ENCODE results near the gene WDR27.

DNA sequence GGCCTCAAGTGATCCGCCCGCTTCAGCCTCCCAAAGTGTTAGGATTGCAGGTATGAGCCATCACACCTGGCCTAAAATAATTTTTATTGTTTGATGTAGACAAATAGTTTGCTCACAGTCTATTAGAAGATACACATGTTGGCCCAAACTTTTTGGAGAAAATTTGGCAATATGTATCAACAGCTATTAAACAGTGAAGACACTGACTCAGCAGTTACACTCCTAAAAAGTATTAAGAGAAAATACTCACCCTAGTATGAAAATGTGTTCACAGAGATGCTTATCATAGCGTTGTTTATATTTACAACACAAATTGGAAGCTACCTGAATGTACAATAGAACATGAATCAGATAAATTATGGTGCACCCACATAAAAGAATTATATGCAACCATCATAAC lies 173.1 kb downstream of the WDR27 start:
- TF ChIP-seq PATZ1 (CRISPR knock-in tag; IDR thresholded peaks at IDR 0.05; ENCODE audit: borderline replicate concordance) = no peak
- no peak for TF ChIP-seq ARNTL (CRISPR knock-in tag; IDR thresholded peaks at IDR 0.05; ENCODE audit: borderline replicate concordance, low read depth)
- no peak for TF ChIP-seq ZNF70 (CRISPR knock-in tag; IDR thresholded peaks at IDR 0.05)
- TF ChIP-seq SNAI2 (CRISPR knock-in tag; IDR thresholded peaks at IDR 0.05) = no peak
- TF ChIP-seq RARB (CRISPR knock-in tag; IDR thresholded peaks at IDR 0.05) = no peak
- TF ChIP-seq CREB5 (CRISPR knock-in tag; IDR thresholded peaks at IDR 0.05; ENCODE audit: low read depth) = no peak
- no peak for TF ChIP-seq ZFP3 (CRISPR knock-in tag; IDR thresholded peaks at IDR 0.05)
- no peak for TF ChIP-seq ISL1 (CRISPR knock-in tag; IDR thresholded peaks at IDR 0.05)
- no peak for TF ChIP-seq ZNF565 (CRISPR knock-in tag; conservative IDR thresholded peaks at IDR 0.05; ENCODE audit: low read depth)
- TF ChIP-seq TOX (CRISPR knock-in tag; IDR thresholded peaks at IDR 0.05; ENCODE audit: borderline replicate concordance) = no peak
- TF ChIP-seq GLIS3 (CRISPR knock-in tag; IDR thresholded peaks at IDR 0.05) = no peak
- TF ChIP-seq TCF4 (CRISPR knock-in tag; IDR thresholded peaks at IDR 0.05; ENCODE audit: borderline replicate concordance) = no peak
